ENCODE measurements around the gene NFKBIZ. TPM values are rescaled to one million over a fixed set of nuclear protein-coding genes. Genes with fewer than 3 reads are reported as not detected.

NFKBIZ gene
- total and polyA plus RNA-seq, 9 of the 15 experiments (the other 6 are each of a cell fraction or from before 2014, with no cell fraction given): 1.2 to 13.7 (median 5.7) TPM

- ATAC-seq: no peak
- Histone ChIP-seq H3K4me2 (ENCODE audit: insufficient read depth, low read length) (no peak overlapping the region), H3K27ac (ENCODE audit: extremely low read depth, low read depth, low read length) (no peak overlapping the region), H3K9me1 (ENCODE audit: control insufficient read depth, insufficient read depth, low read length) (no peaks in the 10 kb centered on the region), H4K20me1 (replicated peaks; ENCODE audit: control insufficient read depth, insufficient read depth, low read length) (no peaks in the 10 kb centered on the region), H3K9ac (ENCODE audit: insufficient read depth in 1 of 2, low read depth in 2 of 2, low read length in 2 of 2) (no peak overlapping the region), H2AFZ (ENCODE audit: low read depth, low read length) (no peak overlapping the region), H3K4me3 (no peak overlapping the region), H3K4me1 (replicated peaks in 1 of 2; ENCODE audit: control insufficient read depth in 2 of 2, insufficient read depth in 2 of 2, low read length in 2 of 2) (no peaks in the 10 kb centered on the region), H3K27me3 (ENCODE audit: control insufficient read depth in 2 of 2, insufficient read depth in 2 of 2, low read length in 2 of 2) (no peaks in the 10 kb centered on the region), H3K79me2 (ENCODE audit: control insufficient read depth, insufficient read depth, low read length) (no peaks in the 10 kb centered on the region), H3K36me3 (ENCODE audit: control insufficient read depth, insufficient read depth, low read length) (peaks cover 54% of the 10 kb centered on the region; the same call in 2 of the 3 replicates), H3K9me3 (replicated peaks; ENCODE audit: control insufficient read depth, insufficient read depth, low read depth, low read length) (no peaks in the 10 kb centered on the region)
- in situ Hi-C loops (cut with MboI): no loop called here
- WGBS (ENCODE audit: insufficient coverage, low coverage, missing lambda C conversion rate): 86% methylated on average over 5 of the region's 5 CpGs
- FAIRE-seq: no peak
- BruUV-seq (replicated peaks): no TSS peak
- POLR2A ChIA-PET: interaction anchor here (2.1 kb wide), 1 partner anchor 8 kb away, joined by 8 read pairs; no protein-coding TSS in a partner anchor
- CTCF ChIA-PET (ENCODE audit: low intra/inter-chr PET ratio): no interaction called here
- TF ChIP-seq, protein P1, sequence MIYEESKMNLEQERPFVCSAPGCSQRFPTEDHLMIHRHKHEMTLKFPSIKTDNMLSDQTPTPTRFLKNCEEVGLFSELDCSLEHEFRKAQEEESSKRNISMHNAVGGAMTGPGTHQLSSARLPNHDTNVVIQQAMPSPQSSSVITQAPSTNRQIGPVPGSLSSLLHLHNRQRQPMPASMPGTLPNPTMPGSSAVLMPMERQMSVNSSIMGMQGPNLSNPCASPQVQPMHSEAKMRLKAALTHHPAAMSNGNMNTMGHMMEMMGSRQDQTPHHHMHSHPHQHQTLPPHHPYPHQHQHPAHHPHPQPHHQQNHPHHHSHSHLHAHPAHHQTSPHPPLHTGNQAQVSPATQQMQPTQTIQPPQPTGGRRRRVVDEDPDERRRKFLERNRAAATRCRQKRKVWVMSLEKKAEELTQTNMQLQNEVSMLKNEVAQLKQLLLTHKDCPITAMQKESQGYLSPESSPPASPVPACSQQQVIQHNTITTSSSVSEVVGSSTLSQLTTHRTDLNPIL (CRISPR knock-in tag; IDR thresholded peaks at IDR 0.05): no peak
- TF ChIP-seq MTA1 (IDR thresholded peaks at IDR 0.05; ENCODE audit: borderline replicate concordance): no peak
- no peak for TF ChIP-seq RBM17 (IDR thresholded peaks at IDR 0.05; ENCODE audit: borderline replicate concordance, low read depth, low read length)
- TF ChIP-seq ZBTB8A (IDR thresholded peaks at IDR 0.05; ENCODE audit: partially characterized antibody): no peak
- DNase-seq (ENCODE audit: extremely low read depth in 1 of 4, low spot score in 3 of 4): no peak
- intact Hi-C loops (cut with micrococcal nuclease): no loop called here
Observed at GRCh38 chr3:101859882-101860448, 10.7 kb downstream of the NFKBIZ start.
